HEK293T (cell line): ENCODE data around the gene P2RY13.

ENCODE experiments used
- ARNT ChIP-seq: fragments of 450-650 bp; IDR thresholded peaks from 2 replicates; pipeline ENCODE4 v1.6.1; 2017; ENCODE audit warnings: mild to moderate bottlenecking
- BHLHE40 ChIP-seq: fragments of 450-650 bp; IDR thresholded peaks from 2 replicates; pipeline ENCODE4 v1.6.1; 2016; ENCODE audit warnings: mild to moderate bottlenecking, moderate library complexity, borderline replicate concordance
- FOXA1 ChIP-seq: fragments of 450-650 bp; IDR thresholded peaks from 2 replicates; pipeline ENCODE4 v1.6.1; 2016; ENCODE audit warnings: mild to moderate bottlenecking
- FOXK2 ChIP-seq: fragments of 450-650 bp; IDR thresholded peaks from 2 replicates; pipeline ENCODE4 v1.6.1; 2016; ENCODE audit warnings: mild to moderate bottlenecking
- HDGF ChIP-seq: fragments of 450-650 bp; IDR thresholded peaks from 2 replicates; pipeline ENCODE4 v1.6.1; 2017; ENCODE audit warnings: antibody characterized with exemption, borderline replicate concordance
- L3MBTL2 ChIP-seq: fragments of 450-650 bp; conservative IDR thresholded peaks from 2 replicates; pipeline ENCODE4 v1.6.1; 2016; ENCODE audit warnings: mild to moderate bottlenecking
- LEF1 ChIP-seq: fragments of 450-650 bp; IDR thresholded peaks from 2 replicates; pipeline ENCODE4 v1.6.1; 2017; ENCODE audit warnings: mild to moderate bottlenecking, borderline replicate concordance
- NFRKB ChIP-seq: fragments of 450-650 bp; IDR thresholded peaks from 2 replicates; pipeline ENCODE4 v1.6.1; 2016; ENCODE audit warnings: mild to moderate bottlenecking, moderate library complexity
- SP1 ChIP-seq: fragments of 450-650 bp; IDR thresholded peaks from 2 replicates; pipeline ENCODE4 v1.6.1; 2017
- SUZ12 ChIP-seq: fragments of 450-650 bp; IDR thresholded peaks from 2 replicates; pipeline ENCODE4 v1.6.1; 2016; ENCODE audit warnings: mild to moderate bottlenecking
- ZNF384 ChIP-seq: fragments of 450-650 bp; IDR thresholded peaks from 2 replicates; pipeline ENCODE4 v1.6.1; 2016
- TF ChIP-seq, protein P1 (sequence below): fragments of 450-650 bp; IDR thresholded peaks from 2 replicates; pipeline ENCODE4 v1.6.1; 2016

- no peak for TF ChIP-seq SUZ12
- TF ChIP-seq L3MBTL2: no peak
- TF ChIP-seq HDGF: no peak
- no peak for TF ChIP-seq BHLHE40
- TF ChIP-seq, protein P1, sequence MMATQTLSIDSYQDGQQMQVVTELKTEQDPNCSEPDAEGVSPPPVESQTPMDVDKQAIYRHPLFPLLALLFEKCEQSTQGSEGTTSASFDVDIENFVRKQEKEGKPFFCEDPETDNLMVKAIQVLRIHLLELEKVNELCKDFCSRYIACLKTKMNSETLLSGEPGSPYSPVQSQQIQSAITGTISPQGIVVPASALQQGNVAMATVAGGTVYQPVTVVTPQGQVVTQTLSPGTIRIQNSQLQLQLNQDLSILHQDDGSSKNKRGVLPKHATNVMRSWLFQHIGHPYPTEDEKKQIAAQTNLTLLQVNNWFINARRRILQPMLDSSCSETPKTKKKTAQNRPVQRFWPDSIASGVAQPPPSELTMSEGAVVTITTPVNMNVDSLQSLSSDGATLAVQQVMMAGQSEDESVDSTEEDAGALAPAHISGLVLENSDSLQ: no peak
- no peak for TF ChIP-seq SP1
- TF ChIP-seq FOXK2: no peak
- no peak for TF ChIP-seq ARNT
- no peak for TF ChIP-seq LEF1
- TF ChIP-seq NFRKB: no peak
- no peak for TF ChIP-seq ZNF384
- no peak for TF ChIP-seq FOXA1
These were observed 30.3 kb downstream of the P2RY13 start for GRCh38 chr3:151299006-151299405.
